HFF-Myc (cell line): ENCODE results near the gene CHD9.

ENCODE experiments used
- DNase-seq: peaks from one replicate; pipeline ENCODE4 v3.0.0-alpha.2; 2011; ENCODE audit warnings: low read depth; ENCODE audit errors: extremely low read depth
- H3K4me3 ChIP-seq: replicated peaks from 2 replicates; pipeline ENCODE4 v1.5.1; 2011; ENCODE audit warnings: low read depth, mild to moderate bottlenecking, control low read depth, low read length
- TF ChIP-seq, protein P1 (sequence below): IDR thresholded peaks from 2 replicates; pipeline ENCODE4 v1.5.1; 2012; ENCODE audit warnings: mild to moderate bottlenecking, low read depth, low read length, control low read depth; ENCODE audit errors: missing control alignments

Gene CHD9

DNA sequence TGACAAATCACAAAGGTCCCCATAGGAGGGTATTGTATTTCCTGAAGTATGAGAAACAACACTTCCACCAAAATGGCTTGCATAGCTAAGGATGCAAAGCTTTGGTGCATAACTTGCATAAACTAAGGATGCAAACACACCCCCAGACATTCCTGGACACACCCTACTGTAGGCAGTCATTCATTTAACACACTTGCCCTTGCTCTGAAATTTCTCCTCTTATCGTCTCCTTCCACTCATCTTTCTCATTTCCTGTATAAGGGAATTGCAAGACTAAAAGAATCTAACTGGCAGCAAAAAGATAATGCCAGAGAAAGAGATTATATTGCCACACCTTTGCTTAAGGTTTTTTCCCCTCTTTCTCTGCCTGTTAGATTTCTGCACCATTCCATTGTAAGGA lies 28.3 kb downstream of the CHD9 start:
- H3K4me3 ChIP-seq = no peak overlapping the region
- TF ChIP-seq, protein P1, sequence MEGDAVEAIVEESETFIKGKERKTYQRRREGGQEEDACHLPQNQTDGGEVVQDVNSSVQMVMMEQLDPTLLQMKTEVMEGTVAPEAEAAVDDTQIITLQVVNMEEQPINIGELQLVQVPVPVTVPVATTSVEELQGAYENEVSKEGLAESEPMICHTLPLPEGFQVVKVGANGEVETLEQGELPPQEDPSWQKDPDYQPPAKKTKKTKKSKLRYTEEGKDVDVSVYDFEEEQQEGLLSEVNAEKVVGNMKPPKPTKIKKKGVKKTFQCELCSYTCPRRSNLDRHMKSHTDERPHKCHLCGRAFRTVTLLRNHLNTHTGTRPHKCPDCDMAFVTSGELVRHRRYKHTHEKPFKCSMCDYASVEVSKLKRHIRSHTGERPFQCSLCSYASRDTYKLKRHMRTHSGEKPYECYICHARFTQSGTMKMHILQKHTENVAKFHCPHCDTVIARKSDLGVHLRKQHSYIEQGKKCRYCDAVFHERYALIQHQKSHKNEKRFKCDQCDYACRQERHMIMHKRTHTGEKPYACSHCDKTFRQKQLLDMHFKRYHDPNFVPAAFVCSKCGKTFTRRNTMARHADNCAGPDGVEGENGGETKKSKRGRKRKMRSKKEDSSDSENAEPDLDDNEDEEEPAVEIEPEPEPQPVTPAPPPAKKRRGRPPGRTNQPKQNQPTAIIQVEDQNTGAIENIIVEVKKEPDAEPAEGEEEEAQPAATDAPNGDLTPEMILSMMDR = no peak
- DNase-seq = no peak

DNA sequence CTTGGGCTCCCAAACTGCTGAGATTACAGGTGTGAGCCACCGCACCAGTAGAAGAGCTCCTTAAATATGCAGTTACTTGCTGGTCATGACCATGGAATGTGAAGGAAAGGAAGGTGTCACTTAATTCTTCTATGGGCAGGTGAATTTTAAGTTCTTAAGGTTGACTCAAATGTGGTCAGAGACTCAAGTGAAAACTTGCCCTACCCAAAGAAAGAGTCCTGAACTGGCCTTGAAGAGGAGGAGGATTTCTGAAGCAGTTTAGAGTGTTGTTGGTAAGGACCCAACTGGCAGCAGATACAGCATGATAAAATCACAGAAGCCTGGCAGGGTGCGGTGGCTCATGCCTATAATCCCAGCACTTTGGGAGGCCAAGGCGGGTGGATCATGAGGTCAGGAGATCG lies 29.4 kb downstream of the CHD9 start:
- no peak for DNase-seq
- no peak overlapping the region for H3K4me3 ChIP-seq
- TF ChIP-seq, protein P1 = no peak

DNA sequence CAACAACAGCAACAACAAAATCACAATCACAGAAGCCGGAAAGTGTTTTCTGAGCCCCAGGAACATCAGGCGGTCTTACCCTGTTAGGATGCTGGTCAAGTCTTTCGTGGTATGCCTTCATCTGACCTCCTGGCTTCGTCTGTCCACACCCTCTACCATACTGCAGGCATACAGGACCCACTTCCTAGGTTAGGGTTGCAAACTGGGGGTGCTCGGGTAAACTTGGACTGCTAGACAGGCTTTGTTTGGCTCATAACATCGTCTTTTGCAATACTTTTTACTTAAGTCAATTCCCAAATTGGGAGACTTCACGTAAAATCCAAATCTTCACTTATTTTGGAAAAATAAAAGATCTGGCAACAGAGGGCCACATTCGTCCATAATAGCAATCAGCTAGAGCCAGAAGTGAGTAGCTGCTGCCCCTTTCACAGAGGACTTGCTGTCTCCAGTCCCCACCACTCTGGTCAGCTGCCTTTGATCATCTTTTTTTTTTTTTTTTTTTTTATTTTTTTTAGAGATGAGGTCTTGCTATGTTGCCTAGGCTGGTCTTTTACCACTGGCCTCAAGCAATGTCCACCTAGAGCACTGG lies 30.0 kb downstream of the CHD9 start:
- peak overlapping the region; percentile 12; the same call in 1 of the 2 replicates for H3K4me3 ChIP-seq
- TF ChIP-seq, protein P1 = no peak
- no peak for DNase-seq

DNA sequence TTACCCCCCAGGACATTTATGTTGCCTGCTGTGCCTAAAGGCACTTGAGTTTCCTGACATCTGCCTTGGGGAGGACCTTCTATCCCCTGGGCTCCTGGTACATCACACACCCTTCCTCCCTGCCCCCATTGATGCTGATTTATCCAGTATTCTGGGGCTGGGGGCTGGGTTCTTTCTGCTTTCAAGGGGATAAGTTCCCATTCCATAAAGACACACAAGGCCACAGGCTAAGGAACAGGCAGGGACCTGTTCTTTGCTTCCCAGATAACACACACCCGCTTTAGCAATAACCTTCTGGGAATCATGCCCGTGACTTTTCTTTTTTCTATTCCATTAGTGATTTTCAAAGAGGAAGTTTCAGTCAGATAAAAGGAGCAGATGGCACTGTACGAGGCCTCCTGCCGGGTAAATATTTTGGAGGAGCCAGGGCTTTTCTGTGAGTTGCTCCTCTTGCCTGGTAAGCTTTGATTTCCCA lies 30.6 kb downstream of the CHD9 start:
- DNase-seq = no peak
- peak overlapping the region; percentile 12 for H3K4me3 ChIP-seq
- TF ChIP-seq, protein P1 = no peak

DNA sequence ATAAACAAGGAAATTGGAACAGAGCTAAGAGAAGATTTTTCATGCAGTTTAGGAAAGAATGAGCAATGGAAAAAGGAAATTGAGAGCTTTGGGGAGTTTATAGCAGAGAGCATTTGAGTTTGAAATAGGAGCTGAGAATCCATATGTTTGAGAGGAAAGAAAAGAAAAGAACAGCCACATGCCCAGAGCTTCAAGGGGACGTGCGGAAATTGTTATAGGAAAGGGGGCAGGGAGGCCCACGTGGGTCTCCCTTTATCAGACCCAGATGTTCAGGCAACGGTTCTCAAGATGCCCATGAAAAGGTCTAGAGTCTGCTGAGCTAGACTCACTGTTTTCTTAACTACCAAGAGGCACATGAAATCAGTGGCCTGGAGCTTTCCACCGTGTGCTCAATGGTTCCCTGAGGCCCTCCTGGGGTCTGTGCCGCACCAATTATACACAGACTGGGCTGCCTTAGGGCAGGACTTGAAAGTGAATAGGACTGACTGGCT lies 31.2 kb downstream of the CHD9 start:
- peak; percentile 87 for DNase-seq
- peak overlapping the region; percentile 12; the same call in 1 of the 2 replicates for H3K4me3 ChIP-seq

DNA sequence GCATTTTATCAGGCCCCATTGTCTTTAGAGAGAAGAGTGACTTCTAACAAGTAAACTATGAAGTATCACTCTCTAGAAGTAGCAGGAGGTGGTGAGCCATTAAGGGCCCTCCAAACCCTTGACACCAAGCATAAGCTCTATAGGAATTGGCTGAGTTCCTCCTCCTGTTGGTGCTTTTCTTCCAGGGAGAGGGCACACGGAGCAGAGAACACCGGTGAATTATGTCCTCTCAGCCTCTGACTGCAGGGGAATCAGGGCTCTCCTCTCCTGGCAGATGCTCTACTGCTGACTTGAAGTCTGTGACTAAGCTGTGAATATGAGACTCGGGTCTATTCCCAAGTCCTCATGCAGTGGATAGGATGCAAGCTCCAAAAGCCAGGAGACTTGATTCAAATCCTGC lies 32.3 kb downstream of the CHD9 start:
- DNase-seq = no peak
- TF ChIP-seq, protein P1 = no peak

More for the DNA sequence above, 31.2 kb downstream of the CHD9 start:
- TF ChIP-seq, protein P1 = no peak

More for the DNA sequence above, 32.3 kb downstream of the CHD9 start:
- no peak overlapping the region for H3K4me3 ChIP-seq
